RWPE2 (cell line): Measurements from ENCODE around the gene CBR3.

Experiments
- ATAC-seq: fragments of 200-7000 bp; cut with Tn5 transposase; 3 replicates; pipeline ENCODE4 v1.9.1; 2021; ENCODE audit warnings: low read depth
- DNase-seq: peaks from one replicate; pipeline ENCODE4 v3.0.0-alpha.2; 2020; ENCODE audit warnings: low spot score
- H3K27ac ChIP-seq: fragments of 450-650 bp; 2 replicates; pipeline ENCODE4 v1.5.1; 2017; ENCODE audit warnings: mild to moderate bottlenecking; ENCODE audit not compliant: poor library complexity, severe bottlenecking
- H3K27me3 ChIP-seq: fragments of 250-450 bp; sonication (Bioruptor Pico); 2 replicates; pipeline ENCODE4 v1.5.1; 2021; ENCODE audit warnings: mild to moderate bottlenecking, moderate library complexity; ENCODE audit not compliant: insufficient read depth, poor library complexity, severe bottlenecking
- H3K36me3 ChIP-seq: fragments of 250-450 bp; sonication (Bioruptor Pico); 2 replicates; pipeline ENCODE4 v1.5.1; 2020; ENCODE audit warnings: low read depth, mild to moderate bottlenecking, moderate library complexity
- H3K4me1 ChIP-seq: fragments of 250-450 bp; sonication (Bioruptor Pico); 2 replicates; pipeline ENCODE4 v1.5.1; 2021; ENCODE audit warnings: mild to moderate bottlenecking, moderate library complexity; ENCODE audit not compliant: insufficient read depth, poor library complexity, severe bottlenecking
- H3K4me3 ChIP-seq: fragments of 250-450 bp; sonication (Bioruptor Pico); 2 replicates; pipeline ENCODE4 v1.5.1; 2021; ENCODE audit warnings: mild to moderate bottlenecking, moderate library complexity; ENCODE audit not compliant: severe bottlenecking
- H3K9me3 ChIP-seq: fragments of 250-450 bp; sonication (Bioruptor Pico); 2 replicates; pipeline ENCODE4 v1.5.1; 2021; ENCODE audit warnings: mild to moderate bottlenecking, moderate library complexity; ENCODE audit not compliant: severe bottlenecking
- CTCF ChIP-seq: fragments of 450-650 bp; IDR thresholded peaks from one replicate; pipeline ENCODE4 v1.5.1; 2017; ENCODE audit warnings: mild to moderate bottlenecking, moderate library complexity; ENCODE audit not compliant: poor library complexity, severe bottlenecking

CBR3 gene

DNA sequence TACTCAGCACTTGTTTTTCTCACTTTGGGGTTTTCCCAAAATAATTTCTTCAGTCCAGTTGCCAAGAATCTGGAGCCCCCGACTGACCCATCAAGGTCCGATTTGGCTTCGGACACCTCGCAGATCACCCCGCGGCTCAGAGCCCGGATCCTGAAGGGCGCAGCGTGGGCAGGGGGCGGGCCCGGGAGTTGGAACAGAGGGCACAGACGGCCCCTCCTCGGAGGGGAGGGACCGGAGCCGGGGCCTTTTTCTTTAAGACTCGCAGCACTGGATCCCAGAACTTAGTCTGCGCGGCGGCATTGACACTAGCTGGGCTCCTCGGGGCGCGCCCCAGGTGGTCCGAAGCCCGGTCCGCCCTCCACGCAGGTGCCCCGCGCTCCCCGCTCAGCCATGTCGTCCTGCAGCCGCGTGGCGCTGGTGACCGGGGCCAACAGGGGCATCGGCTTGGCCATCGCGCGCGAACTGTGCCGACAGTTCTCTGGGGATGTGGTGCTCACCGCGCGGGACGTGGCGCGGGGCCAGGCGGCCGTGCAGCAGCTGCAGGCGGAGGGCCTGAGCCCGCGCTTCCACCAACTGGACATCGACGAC, at the start of gene CBR3:
TSS of gene CBR3 (plus strand) at position 277 of the 588 bp plus-strand sequence. CDS start at position 391, 114 bp downstream.
- TF ChIP-seq CTCF = no peak
- peak within 1 kb of the TSS; percentile 70 for H3K27ac ChIP-seq
- DNase-seq (no peak), ATAC-seq (peak; percentile 42)
- no peaks in the 10 kb centered on the region for H3K9me3 ChIP-seq
- no peaks in the 10 kb centered on the region for H3K36me3 ChIP-seq
- peak within 1 kb of the TSS; percentile 41 for H3K4me3 ChIP-seq
- peaks cover 7% of the 10 kb centered on the region for H3K4me1 ChIP-seq
- no peaks in the 10 kb centered on the region for H3K27me3 ChIP-seq

DNA sequence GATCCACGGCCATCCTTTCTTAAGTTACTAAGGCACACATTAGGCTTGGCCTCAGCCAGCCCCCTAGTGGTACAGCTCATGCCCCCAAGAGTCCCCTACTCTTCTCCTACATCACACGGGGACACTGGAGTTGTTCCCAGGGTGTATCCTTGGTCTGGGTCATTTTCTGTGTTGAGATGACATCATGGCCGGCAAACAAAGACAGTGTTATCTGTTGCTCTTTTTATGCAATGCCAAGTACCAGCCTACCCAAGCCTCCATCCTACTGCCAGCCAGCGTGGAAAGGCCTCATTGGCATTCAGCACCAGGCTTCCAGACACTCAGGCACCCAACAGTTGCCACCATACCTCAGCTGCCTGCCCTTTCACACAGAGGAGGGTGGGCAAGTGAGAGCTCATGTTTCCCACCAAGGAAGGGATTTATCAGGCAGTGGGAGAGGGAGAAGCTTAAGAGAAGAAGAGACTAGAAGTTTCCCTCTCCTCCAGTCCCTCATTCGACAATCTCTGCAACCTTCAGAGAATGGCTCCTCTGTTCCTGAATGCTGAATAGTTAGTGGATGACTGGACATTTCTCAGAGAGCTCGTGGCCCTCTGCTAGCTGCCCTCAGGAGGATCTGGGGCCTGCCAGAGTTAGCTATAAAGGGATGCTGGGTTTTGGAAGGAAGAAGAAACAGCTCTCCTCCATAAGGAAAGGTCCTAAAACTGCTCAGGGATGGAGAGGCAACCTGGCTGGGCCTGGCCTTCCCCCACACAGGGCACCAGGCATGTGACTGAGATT, 47.3 kb upstream of the CBR3 start:
- DNase-seq (no peak), ATAC-seq (no peak)
- no peak for TF ChIP-seq CTCF
- Histone ChIP-seq H3K27ac (no peak overlapping the region), H3K4me1 (peaks cover 6% of the 10 kb centered on the region), H3K9me3 (no peaks in the 10 kb centered on the region), H3K27me3 (no peaks in the 10 kb centered on the region), H3K36me3 (no peaks in the 10 kb centered on the region), H3K4me3 (no peak overlapping the region)

GRCh38 chr21:36089946-36090345, 44.9 kb upstream of the CBR3 start:
- ATAC-seq (peak; percentile 44; the same call in 2 of the 3 replicates), DNase-seq (no peak)
- Histone ChIP-seq H3K9me3 (no peaks in the 10 kb centered on the region), H3K27me3 (no peaks in the 10 kb centered on the region), H3K27ac (peak overlapping the region; percentile 27), H3K4me1 (peaks cover 6% of the 10 kb centered on the region), H3K4me3 (no peak overlapping the region), H3K36me3 (no peaks in the 10 kb centered on the region)
- no peak for TF ChIP-seq CTCF

DNA sequence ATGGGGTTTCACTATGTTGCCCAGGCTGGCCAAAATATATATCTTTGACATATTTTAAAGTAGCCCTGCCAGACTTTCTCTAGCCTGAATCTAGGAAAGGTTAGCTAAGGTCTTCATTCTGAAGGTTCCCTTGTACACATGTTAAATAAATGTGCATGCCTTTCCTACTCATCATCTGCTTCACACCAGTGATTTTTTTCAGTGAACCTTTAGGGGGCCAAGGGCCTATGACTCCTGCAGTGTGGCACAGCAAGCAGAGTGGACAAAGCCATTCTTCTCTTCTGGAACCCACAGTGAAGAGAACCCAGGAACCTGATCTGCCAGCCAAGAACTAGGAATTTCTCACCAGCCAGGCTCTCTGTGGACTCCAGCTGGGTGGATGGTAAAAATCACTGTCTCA, 42.2 kb upstream of the CBR3 start:
- Histone ChIP-seq H3K4me3 (no peak overlapping the region), H3K9me3 (no peaks in the 10 kb centered on the region), H3K27ac (no peak overlapping the region), H3K36me3 (no peaks in the 10 kb centered on the region), H3K27me3 (no peaks in the 10 kb centered on the region), H3K4me1 (peaks cover 6% of the 10 kb centered on the region)
- no peak for DNase-seq
- no peak for ATAC-seq
- no peak for TF ChIP-seq CTCF

- no peaks in the 10 kb centered on the region for H3K9me3 ChIP-seq
- ATAC-seq (no peak), DNase-seq (no peak)
- no peaks in the 10 kb centered on the region for H3K27me3 ChIP-seq
- no peak for TF ChIP-seq CTCF
- H3K27ac ChIP-seq = no peak overlapping the region
- H3K4me1 ChIP-seq = peaks cover 6% of the 10 kb centered on the region
- H3K4me3 ChIP-seq = no peak overlapping the region
- no peaks in the 10 kb centered on the region for H3K36me3 ChIP-seq
These were observed 41.4 kb upstream of the CBR3 start for GRCh38 chr21:36093512-36093911.
